Breast epithelium (tissue), 4 donors: Measurements from ENCODE around the gene SESN1. TPM values are rescaled to one million over a fixed set of nuclear protein-coding genes. Genes with fewer than 3 reads are reported as not detected.

Experiments
- DNase-seq, 2 donors: peaks; one replicate each; pipeline ENCODE4 v3.0.0-alpha.2; 2019; ENCODE audit warnings: low spot score in 2 of 2
- H3K27ac ChIP-seq, 2 donors: fragments of 200-600 bp; sonication (generic) in 1 of 2; one replicate each; pipeline ENCODE4 v1.5.1; 2016 to 2019; ENCODE audit warnings: mild to moderate bottlenecking in 1 of 2
- H3K27me3 ChIP-seq, 2 donors: fragments of 200-600 bp; sonication (generic) in 1 of 2; one replicate each; pipeline versions ENCODE4 v1.5.1 to v1.6.0; 2017 to 2019; ENCODE audit warnings: control low read depth in 1 of 2, mild to moderate bottlenecking in 1 of 2
- H3K36me3 ChIP-seq: fragments of 200-600 bp; one replicate; pipeline ENCODE4 v1.5.1; 2019
- H3K4me1 ChIP-seq, 2 donors: fragments of 200-600 bp; sonication (generic); one replicate each; pipeline ENCODE4 v1.5.1; 2016 to 2019; ENCODE audit warnings: control low read depth in 1 of 2
- H3K4me3 ChIP-seq, 3 donors: fragments of 200-600 bp; sonication (generic); 1 replicate in 2 of 3; 2 replicates in 1 of 3; pipeline ENCODE4 v1.5.1; 2016 to 2019; ENCODE audit warnings: mild to moderate bottlenecking in 3 of 3, moderate library complexity in 2 of 3
- H3K9me3 ChIP-seq, 2 donors: fragments of 200-600 bp; sonication (generic) in 1 of 2; one replicate each; pipeline ENCODE4 v1.5.1; 2016 to 2019; ENCODE audit warnings: control low read depth in 1 of 2
- POLR2A ChIP-seq: fragments of 450-650 bp; IDR thresholded peaks from one replicate; pipeline ENCODE4 v1.6.1; 2016; ENCODE audit warnings: antibody characterized with exemption, mild to moderate bottlenecking, moderate library complexity
- POLR2AphosphoS5 ChIP-seq, 3 donors: sonication (generic); formaldehyde crosslinking; IDR thresholded peaks; one replicate each; pipeline ENCODE4 v1.6.1; 2017; ENCODE audit warnings: antibody characterized with exemption in 3 of 3
- intact Hi-C: fragments of 100-400 bp; cut with DNase I; formaldehyde crosslinking; loops from one replicate; pipeline ENCODE4 v1.15.1; 2023; ENCODE audit warnings: low total_unique reads
- total RNA-seq, 3 donors: library from RNA; depleted of rRNA; stranded (reverse); fragments of >200 nt; gene quantifications; one replicate each; pipeline ENCODE4 v1.1.0, GENCODE V29; 2016
- TF ChIP-seq, protein P1 (sequence below), 3 donors: fragments of 450-650 bp; IDR thresholded peaks; one replicate each; pipeline ENCODE4 v1.5.1; 2016 to 2017; ENCODE audit warnings: antibody characterized with exemption in 3 of 3, mild to moderate bottlenecking in 3 of 3, moderate library complexity in 3 of 3

The SESN1 gene
- total RNA-seq, 3 donors from 2014 or later = 70.8 to 141 (median 108) TPM

DNA sequence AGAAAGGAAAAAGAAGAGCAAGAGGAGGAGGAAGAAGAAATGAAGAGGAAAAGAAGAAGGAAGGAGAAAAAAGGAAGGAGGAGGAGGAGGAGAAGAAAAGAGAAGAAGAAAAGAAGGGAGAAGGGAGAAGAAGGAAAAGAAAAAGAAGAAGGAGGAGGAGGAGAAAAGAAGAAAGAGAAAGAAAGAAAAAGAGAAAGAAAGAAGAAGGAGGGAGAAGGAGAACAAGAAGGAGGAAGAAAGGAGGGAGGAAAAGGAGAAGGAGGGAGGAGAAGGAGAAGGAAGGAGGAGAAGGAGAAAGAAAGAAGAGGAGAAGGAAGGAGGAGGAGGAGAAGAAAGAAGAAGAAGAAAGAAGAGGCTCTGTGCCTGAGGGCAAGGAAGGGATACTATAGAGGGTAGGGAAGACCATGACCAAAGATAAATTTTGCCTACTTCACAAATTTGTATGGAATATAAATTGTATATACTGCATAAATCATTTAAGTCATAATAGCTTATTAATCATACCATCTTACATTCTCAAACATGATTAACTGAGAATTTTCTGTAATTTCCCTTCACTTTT lies 55.7 kb downstream of the SESN1 start:
- Histone ChIP-seq H3K36me3 (no peaks in the 10 kb centered on the region), H3K9me3 (no peaks in the 10 kb centered on the region), H3K27ac (no peak overlapping the region), H3K4me1 (no peaks in the 10 kb centered on the region), H3K27me3 (no peaks in the 10 kb centered on the region), H3K4me3 (no peak overlapping the region)
- TF ChIP-seq POLR2AphosphoS5 (IDR thresholded peaks at IDR 0.05) = no peak
- no peak for TF ChIP-seq POLR2A
- TF ChIP-seq, protein P1, sequence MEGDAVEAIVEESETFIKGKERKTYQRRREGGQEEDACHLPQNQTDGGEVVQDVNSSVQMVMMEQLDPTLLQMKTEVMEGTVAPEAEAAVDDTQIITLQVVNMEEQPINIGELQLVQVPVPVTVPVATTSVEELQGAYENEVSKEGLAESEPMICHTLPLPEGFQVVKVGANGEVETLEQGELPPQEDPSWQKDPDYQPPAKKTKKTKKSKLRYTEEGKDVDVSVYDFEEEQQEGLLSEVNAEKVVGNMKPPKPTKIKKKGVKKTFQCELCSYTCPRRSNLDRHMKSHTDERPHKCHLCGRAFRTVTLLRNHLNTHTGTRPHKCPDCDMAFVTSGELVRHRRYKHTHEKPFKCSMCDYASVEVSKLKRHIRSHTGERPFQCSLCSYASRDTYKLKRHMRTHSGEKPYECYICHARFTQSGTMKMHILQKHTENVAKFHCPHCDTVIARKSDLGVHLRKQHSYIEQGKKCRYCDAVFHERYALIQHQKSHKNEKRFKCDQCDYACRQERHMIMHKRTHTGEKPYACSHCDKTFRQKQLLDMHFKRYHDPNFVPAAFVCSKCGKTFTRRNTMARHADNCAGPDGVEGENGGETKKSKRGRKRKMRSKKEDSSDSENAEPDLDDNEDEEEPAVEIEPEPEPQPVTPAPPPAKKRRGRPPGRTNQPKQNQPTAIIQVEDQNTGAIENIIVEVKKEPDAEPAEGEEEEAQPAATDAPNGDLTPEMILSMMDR (IDR thresholded peaks at IDR 0.05) = no peak
- no peak for DNase-seq
- intact Hi-C loops = no loop called here

GRCh38 chr6:109036574-109037294 lies 57.9 kb downstream of the SESN1 start:
- no peak for DNase-seq
- Histone ChIP-seq H3K36me3 (no peaks in the 10 kb centered on the region), H3K9me3 (no peaks in the 10 kb centered on the region), H3K27me3 (no peaks in the 10 kb centered on the region), H3K27ac (peak overlapping the region in 1 of 2 donors; percentile 3), H3K4me3 (no peak overlapping the region), H3K4me1 (no peaks in the 10 kb centered on the region)
- TF ChIP-seq, protein P1 (IDR thresholded peaks at IDR 0.05) = no peak
- TF ChIP-seq POLR2A = no peak
- no peak for TF ChIP-seq POLR2AphosphoS5 (IDR thresholded peaks at IDR 0.05)
- intact Hi-C loops = no loop called here

DNA sequence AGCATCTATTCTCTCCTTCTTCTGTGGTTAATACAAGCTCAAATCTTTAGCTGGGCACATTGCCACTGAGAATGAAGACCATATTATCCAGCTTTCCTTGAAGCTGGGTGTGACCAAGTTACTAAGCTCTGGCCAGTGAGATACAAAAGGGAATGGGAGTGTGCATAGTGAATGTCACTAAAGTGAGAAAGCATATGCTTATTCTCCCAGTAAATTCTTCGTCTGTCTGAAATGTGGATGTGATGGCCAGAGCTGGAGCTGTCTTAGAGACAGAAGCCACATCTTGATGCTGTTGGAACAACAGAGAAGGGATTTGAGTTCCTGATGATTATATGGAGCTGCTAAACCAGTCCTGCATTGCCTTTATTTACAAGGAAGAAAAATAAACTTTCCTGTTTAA lies 60.1 kb downstream of the SESN1 start:
- DNase-seq = no peak
- intact Hi-C loops = no loop called here
- Histone ChIP-seq H3K27me3 (no peaks in the 10 kb centered on the region), H3K27ac (peak overlapping the region in 1 of 2 donors; percentile 36), H3K36me3 (no peaks in the 10 kb centered on the region), H3K4me3 (no peak overlapping the region), H3K9me3 (no peaks in the 10 kb centered on the region), H3K4me1 (no peaks in the 10 kb centered on the region)
- no peak for TF ChIP-seq POLR2A
- TF ChIP-seq, protein P1 (IDR thresholded peaks at IDR 0.05) = no peak
- TF ChIP-seq POLR2AphosphoS5 (IDR thresholded peaks at IDR 0.05) = no peak

- H3K4me1 ChIP-seq = no peaks in the 10 kb centered on the region
- H3K4me3 ChIP-seq = no peak overlapping the region
- intact Hi-C loops = no loop called here
- H3K27me3 ChIP-seq = no peaks in the 10 kb centered on the region
- H3K36me3 ChIP-seq = no peaks in the 10 kb centered on the region
- H3K9me3 ChIP-seq = no peaks in the 10 kb centered on the region
- DNase-seq = no peak
- TF ChIP-seq POLR2A = no peak
- TF ChIP-seq, protein P1 (IDR thresholded peaks at IDR 0.05) = no peak
- TF ChIP-seq POLR2AphosphoS5 (IDR thresholded peaks at IDR 0.05) = no peak
- no peak overlapping the region for H3K27ac ChIP-seq
Measured at GRCh38 chr6:109033655-109034054, 61.0 kb downstream of the SESN1 start.

DNA sequence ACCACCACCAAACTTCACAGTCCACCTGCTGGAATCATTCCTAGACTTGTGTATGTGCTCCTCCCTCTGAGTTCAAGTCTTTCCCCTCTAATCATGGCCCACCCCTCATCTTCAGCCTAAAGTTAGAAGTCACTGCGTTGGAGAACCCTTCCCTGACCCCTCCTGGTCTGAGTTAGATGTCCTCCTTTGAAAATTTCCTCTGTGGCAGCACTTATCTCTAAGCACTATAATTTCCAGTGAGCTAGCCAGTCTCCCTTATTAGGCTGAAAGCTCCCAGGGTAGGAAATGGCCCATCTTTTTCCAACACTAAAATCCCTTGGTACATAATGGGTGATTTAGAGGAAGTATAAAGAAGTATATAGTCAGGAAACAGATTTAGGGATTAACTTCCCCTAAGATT lies 63.2 kb downstream of the SESN1 start:
- H3K36me3 ChIP-seq = no peaks in the 10 kb centered on the region
- H3K4me3 ChIP-seq = no peak overlapping the region
- intact Hi-C loops = no loop called here
- DNase-seq = no peak
- no peaks in the 10 kb centered on the region for H3K9me3 ChIP-seq
- H3K4me1 ChIP-seq = no peaks in the 10 kb centered on the region
- no peak for TF ChIP-seq POLR2A
- TF ChIP-seq POLR2AphosphoS5 (IDR thresholded peaks at IDR 0.05) = no peak
- TF ChIP-seq, protein P1 (IDR thresholded peaks at IDR 0.05) = no peak
- H3K27ac ChIP-seq = no peak overlapping the region
- H3K27me3 ChIP-seq = no peaks in the 10 kb centered on the region
